ENCODE results near the gene RPRD2.

DNA sequence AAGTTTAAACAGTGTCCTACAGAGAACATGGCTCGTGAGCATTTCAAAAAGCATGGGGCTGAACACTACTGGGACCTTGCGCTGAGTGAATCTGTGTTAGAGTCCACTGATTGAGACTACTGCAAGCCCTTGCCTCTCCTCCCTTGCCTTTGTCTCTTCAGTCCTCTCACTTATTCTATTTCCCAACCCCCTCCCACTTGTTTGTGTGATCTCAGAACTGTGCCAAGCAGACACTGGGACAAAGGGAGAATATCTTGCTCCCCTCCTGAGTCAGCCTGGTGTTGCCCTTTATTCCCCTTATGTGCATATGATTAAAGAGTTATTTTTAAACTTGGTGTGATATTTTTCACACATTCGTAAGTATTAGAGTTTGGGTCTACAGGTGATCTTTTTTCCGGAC lies 11.1 kb upstream of the RPRD2 start:
- TF ChIP-seq, protein P1, sequence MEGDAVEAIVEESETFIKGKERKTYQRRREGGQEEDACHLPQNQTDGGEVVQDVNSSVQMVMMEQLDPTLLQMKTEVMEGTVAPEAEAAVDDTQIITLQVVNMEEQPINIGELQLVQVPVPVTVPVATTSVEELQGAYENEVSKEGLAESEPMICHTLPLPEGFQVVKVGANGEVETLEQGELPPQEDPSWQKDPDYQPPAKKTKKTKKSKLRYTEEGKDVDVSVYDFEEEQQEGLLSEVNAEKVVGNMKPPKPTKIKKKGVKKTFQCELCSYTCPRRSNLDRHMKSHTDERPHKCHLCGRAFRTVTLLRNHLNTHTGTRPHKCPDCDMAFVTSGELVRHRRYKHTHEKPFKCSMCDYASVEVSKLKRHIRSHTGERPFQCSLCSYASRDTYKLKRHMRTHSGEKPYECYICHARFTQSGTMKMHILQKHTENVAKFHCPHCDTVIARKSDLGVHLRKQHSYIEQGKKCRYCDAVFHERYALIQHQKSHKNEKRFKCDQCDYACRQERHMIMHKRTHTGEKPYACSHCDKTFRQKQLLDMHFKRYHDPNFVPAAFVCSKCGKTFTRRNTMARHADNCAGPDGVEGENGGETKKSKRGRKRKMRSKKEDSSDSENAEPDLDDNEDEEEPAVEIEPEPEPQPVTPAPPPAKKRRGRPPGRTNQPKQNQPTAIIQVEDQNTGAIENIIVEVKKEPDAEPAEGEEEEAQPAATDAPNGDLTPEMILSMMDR (IDR thresholded peaks at IDR 0.05; ENCODE audit: insufficient read depth, low read length) = no peak
- TF ChIP-seq POLR2AphosphoS5 (IDR thresholded peaks at IDR 0.05; ENCODE audit: low read depth) (no peak), GABPA (IDR thresholded peaks at IDR 0.05; ENCODE audit: low read depth) (no peak)
- TF ChIP-seq, protein P2, sequence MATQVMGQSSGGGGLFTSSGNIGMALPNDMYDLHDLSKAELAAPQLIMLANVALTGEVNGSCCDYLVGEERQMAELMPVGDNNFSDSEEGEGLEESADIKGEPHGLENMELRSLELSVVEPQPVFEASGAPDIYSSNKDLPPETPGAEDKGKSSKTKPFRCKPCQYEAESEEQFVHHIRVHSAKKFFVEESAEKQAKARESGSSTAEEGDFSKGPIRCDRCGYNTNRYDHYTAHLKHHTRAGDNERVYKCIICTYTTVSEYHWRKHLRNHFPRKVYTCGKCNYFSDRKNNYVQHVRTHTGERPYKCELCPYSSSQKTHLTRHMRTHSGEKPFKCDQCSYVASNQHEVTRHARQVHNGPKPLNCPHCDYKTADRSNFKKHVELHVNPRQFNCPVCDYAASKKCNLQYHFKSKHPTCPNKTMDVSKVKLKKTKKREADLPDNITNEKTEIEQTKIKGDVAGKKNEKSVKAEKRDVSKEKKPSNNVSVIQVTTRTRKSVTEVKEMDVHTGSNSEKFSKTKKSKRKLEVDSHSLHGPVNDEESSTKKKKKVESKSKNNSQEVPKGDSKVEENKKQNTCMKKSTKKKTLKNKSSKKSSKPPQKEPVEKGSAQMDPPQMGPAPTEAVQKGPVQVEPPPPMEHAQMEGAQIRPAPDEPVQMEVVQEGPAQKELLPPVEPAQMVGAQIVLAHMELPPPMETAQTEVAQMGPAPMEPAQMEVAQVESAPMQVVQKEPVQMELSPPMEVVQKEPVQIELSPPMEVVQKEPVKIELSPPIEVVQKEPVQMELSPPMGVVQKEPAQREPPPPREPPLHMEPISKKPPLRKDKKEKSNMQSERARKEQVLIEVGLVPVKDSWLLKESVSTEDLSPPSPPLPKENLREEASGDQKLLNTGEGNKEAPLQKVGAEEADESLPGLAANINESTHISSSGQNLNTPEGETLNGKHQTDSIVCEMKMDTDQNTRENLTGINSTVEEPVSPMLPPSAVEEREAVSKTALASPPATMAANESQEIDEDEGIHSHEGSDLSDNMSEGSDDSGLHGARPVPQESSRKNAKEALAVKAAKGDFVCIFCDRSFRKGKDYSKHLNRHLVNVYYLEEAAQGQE (IDR thresholded peaks at IDR 0.05; ENCODE audit: insufficient replicate concordance, low read depth) = no peak
